Liver (tissue), 9 donors: Measurements from ENCODE around the gene MLX. TPM values are rescaled to one million over a fixed set of nuclear protein-coding genes. Genes with fewer than 3 reads are reported as not detected.

Experiments used
- DNase-seq: peaks from one replicate; pipeline ENCODE4 v3.0.0-alpha.2; 2017; ENCODE audit warnings: low spot score
- H3K27ac ChIP-seq, 2 donors: one replicate each; pipeline ENCODE4 v1.7.0; 2013; ENCODE audit warnings: inconsistent platforms in 2 of 2, low read length in 2 of 2, control low read depth in 1 of 2, low read depth in 1 of 2, mild to moderate bottlenecking in 1 of 2
- H3K27me3 ChIP-seq, 4 donors: one replicate each; pipeline versions ENCODE4 v1.6.1 to v1.7.0; 2013; ENCODE audit warnings: low read length in 3 of 4, inconsistent platforms in 1 of 4, mild to moderate bottlenecking in 1 of 4, moderate library complexity in 1 of 4; ENCODE audit not compliant: control insufficient read depth in 4 of 4, insufficient read depth in 4 of 4
- H3K36me3 ChIP-seq, 4 donors: one replicate each; pipeline versions ENCODE4 v1.6.1 to v1.7.0; 2013; ENCODE audit warnings: low read length in 3 of 4, mild to moderate bottlenecking in 3 of 4, low read depth in 1 of 4, moderate library complexity in 1 of 4; ENCODE audit not compliant: control insufficient read depth in 4 of 4, insufficient read depth in 3 of 4
- H3K4me1 ChIP-seq, 4 donors: one replicate each; pipeline versions ENCODE4 v1.6.1 to v1.7.0; 2013; ENCODE audit warnings: low read length in 3 of 4, mild to moderate bottlenecking in 3 of 4, moderate library complexity in 1 of 4; ENCODE audit not compliant: control insufficient read depth in 4 of 4, insufficient read depth in 4 of 4
- H3K4me3 ChIP-seq, 3 donors: one replicate each; pipeline versions ENCODE4 v1.6.1 to v1.7.0; 2013; ENCODE audit warnings: low read length in 3 of 3, control low read depth in 1 of 3, low read depth in 1 of 3, mild to moderate bottlenecking in 1 of 3
- H3K9ac ChIP-seq, 2 donors: one replicate each; pipeline ENCODE4 v1.7.0; 2013; ENCODE audit warnings: low read length in 2 of 2, mild to moderate bottlenecking in 2 of 2, moderate library complexity in 2 of 2, control low read depth in 1 of 2, low read depth in 1 of 2
- H3K9me3 ChIP-seq, 4 donors: one replicate each; pipeline versions ENCODE4 v1.6.1 to v1.7.0; 2013; ENCODE audit warnings: low read length in 3 of 4; ENCODE audit not compliant: control insufficient read depth in 4 of 4
- EGR1 ChIP-seq, 2 donors: IDR thresholded peaks; 2 replicates each; pipeline ENCODE4 v1.6.1; 2016 to 2018; ENCODE audit warnings: antibody characterized with exemption in 2 of 2, low read depth in 2 of 2
- FOXA1 ChIP-seq: IDR thresholded peaks from 2 replicates; pipeline ENCODE4 v1.6.1; 2016; ENCODE audit warnings: antibody characterized with exemption
- FOXA2 ChIP-seq: IDR thresholded peaks from 2 replicates; pipeline ENCODE4 v1.6.1; 2016; ENCODE audit warnings: antibody characterized with exemption
- GABPA ChIP-seq, 2 donors: IDR thresholded peaks in 1 of 2; conservative IDR thresholded peaks in 1 of 2; 2 replicates each; pipeline ENCODE4 v1.6.1; 2016; ENCODE audit warnings: antibody characterized with exemption in 2 of 2, mild to moderate bottlenecking in 1 of 2, moderate library complexity in 1 of 2
- HNF4A ChIP-seq, 2 donors: conservative IDR thresholded peaks; 2 replicates each; pipeline ENCODE4 v1.6.1; 2016; ENCODE audit warnings: antibody characterized with exemption in 2 of 2, mild to moderate bottlenecking in 2 of 2
- HNF4G ChIP-seq: IDR thresholded peaks from 2 replicates; pipeline ENCODE4 v1.6.1; 2016; ENCODE audit warnings: antibody characterized with exemption
- JUND ChIP-seq, 2 donors: IDR thresholded peaks; 2 replicates each; pipeline ENCODE4 v1.6.1; 2016; ENCODE audit warnings: antibody characterized with exemption in 2 of 2
- MAX ChIP-seq: IDR thresholded peaks from 2 replicates; pipeline ENCODE4 v1.6.1; 2016; ENCODE audit warnings: antibody characterized with exemption
- NR2F2 ChIP-seq: IDR thresholded peaks from 2 replicates; pipeline ENCODE4 v1.6.1; 2016; ENCODE audit warnings: antibody characterized with exemption
- RAD21 ChIP-seq, 2 donors: IDR thresholded peaks; 2 replicates each; pipeline ENCODE4 v1.6.1; 2016; ENCODE audit warnings: antibody characterized with exemption in 2 of 2, mild to moderate bottlenecking in 2 of 2
- REST ChIP-seq: IDR thresholded peaks from 2 replicates; pipeline ENCODE4 v1.6.1; 2016; ENCODE audit warnings: antibody characterized with exemption, mild to moderate bottlenecking
- RXRA ChIP-seq, 2 donors: IDR thresholded peaks; 2 replicates each; pipeline ENCODE4 v1.6.1; 2017 to 2018; ENCODE audit warnings: antibody characterized with exemption in 2 of 2, mild to moderate bottlenecking in 1 of 2
- SP1 ChIP-seq: IDR thresholded peaks from 2 replicates; pipeline ENCODE4 v1.6.1; 2018; ENCODE audit warnings: antibody characterized with exemption, mild to moderate bottlenecking
- TAF1 ChIP-seq: conservative IDR thresholded peaks from 2 replicates; pipeline ENCODE4 v1.6.1; 2016; ENCODE audit warnings: antibody characterized with exemption, mild to moderate bottlenecking
- YY1 ChIP-seq: IDR thresholded peaks from 2 replicates; pipeline ENCODE4 v1.6.1; 2016; ENCODE audit warnings: antibody characterized with exemption, mild to moderate bottlenecking
- WGBS: extraction: QIAGEN DNeasy Blood & Tissue Kit; methylation state at CpG from one replicate; pipeline ENCODE4 v1.1.7; 2013; 5-methylcytosine and 5-hydroxymethylcytosine counted together
- polyA plus RNA-seq, 2 donors: library from polyadenylated mRNA; stranded (reverse) in 1 of 2; unstranded in 1 of 2; fragments of 200-250 nt in 1 of 2; fragments of >200 nt in 1 of 2; fragmentation: Nextera tagmentation in 1 of 2; extraction: Ambion mirVana in 1 of 2; gene quantifications; one replicate each; pipeline versions ENCODE4 v1.2.1 to v1.2.3, GENCODE V29; 2013 to 2015
- total RNA-seq, 2 donors: library from RNA; depleted of rRNA; stranded (reverse); fragments of >200 nt; gene quantifications; one replicate each; pipeline ENCODE4 v1.2.3, GENCODE V29; 2014
- TF ChIP-seq, protein P1 (sequence below): IDR thresholded peaks from 2 replicates; pipeline ENCODE4 v1.6.1; 2016; ENCODE audit warnings: antibody characterized with exemption
- TF ChIP-seq, protein P2 (sequence below): IDR thresholded peaks from 2 replicates; pipeline ENCODE4 v1.6.1; 2016; ENCODE audit warnings: antibody characterized with exemption
- TF ChIP-seq, protein P3 (sequence below): fragments of 150-350 bp; IDR thresholded peaks from 2 replicates; pipeline ENCODE4 v1.5.1; 2017; ENCODE audit warnings: improper control_type of control experiment, low read depth, low read length; ENCODE audit not compliant: missing input control
- donor health status: healthy.
- donor health status: healthy.
- donor health status: healthy.
- donor health status: healthy.
- donor health status: healthy.

MLX gene
- total and polyA plus RNA-seq, 4 donors: 19.4 to 40.0 (median 32.1) TPM

DNA sequence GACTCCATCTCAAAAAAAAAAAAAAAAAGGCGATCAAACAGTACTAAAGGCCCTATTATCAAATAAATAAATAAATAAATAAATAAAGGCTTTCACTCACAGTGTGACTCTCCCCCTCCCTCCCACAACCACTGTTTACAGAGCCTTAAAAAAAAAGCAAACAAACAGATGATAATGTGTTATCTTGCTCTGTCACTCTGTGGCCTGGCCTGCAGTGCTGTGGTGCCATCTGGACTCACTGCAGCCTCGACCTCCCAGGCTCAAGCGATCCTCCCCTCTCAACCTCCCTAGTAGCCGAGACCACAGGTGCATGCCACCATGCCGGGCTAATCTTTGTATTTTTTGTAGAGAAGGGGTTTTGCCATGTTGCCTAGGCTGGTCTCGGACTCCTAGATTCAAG lies 39.0 kb upstream of the MLX start:
- TF ChIP-seq HNF4G (no peak), SP1 (no peak), JUND (IDR thresholded peaks at IDR 0.05) (no peak), HNF4A (conservative IDR thresholded peaks at IDR 0.05) (peak in 1 of 2 donors; percentile 22)
- TF ChIP-seq, protein P1, sequence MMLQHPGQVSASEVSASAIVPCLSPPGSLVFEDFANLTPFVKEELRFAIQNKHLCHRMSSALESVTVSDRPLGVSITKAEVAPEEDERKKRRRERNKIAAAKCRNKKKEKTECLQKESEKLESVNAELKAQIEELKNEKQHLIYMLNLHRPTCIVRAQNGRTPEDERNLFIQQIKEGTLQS: no peak
- H3K27ac ChIP-seq: peak overlapping the region; percentile 9 to 15
- no peak overlapping the region for H3K4me3 ChIP-seq
- H3K4me1 ChIP-seq: peaks cover 18 to 45% (median 35%) of the 10 kb centered on the region in 4 donors
- H3K9ac ChIP-seq: no peak overlapping the region
- no peak for DNase-seq
- no peaks in the 10 kb centered on the region for H3K27me3 ChIP-seq
- 69% methylated on average over 6 of the region's 6 CpGs for WGBS
- no peaks in the 10 kb centered on the region for H3K9me3 ChIP-seq
- no peaks in the 10 kb centered on the region for H3K36me3 ChIP-seq

GRCh38 chr17:42529061-42529460 lies 37.8 kb upstream of the MLX start:
- peak overlapping the region in 1 of 2 donors; percentile 38 for H3K27ac ChIP-seq
- H3K9me3 ChIP-seq: no peaks in the 10 kb centered on the region
- 30% methylated on average over 3 of the region's 3 CpGs for WGBS
- no peak for DNase-seq
- no peak overlapping the region for H3K9ac ChIP-seq
- no peaks in the 10 kb centered on the region for H3K36me3 ChIP-seq
- no peaks in the 10 kb centered on the region for H3K27me3 ChIP-seq
- TF ChIP-seq HNF4G (no peak), JUND (IDR thresholded peaks at IDR 0.05) (no peak), TAF1 (no peak), MAX (no peak), YY1 (no peak), HNF4A (conservative IDR thresholded peaks at IDR 0.05) (no peak), EGR1 (IDR thresholded peaks at IDR 0.05; ENCODE audit: low read depth in 2 of 2) (no peak), SP1 (no peak), NR2F2 (no peak), REST (no peak), RXRA (IDR thresholded peaks at IDR 0.05) (no peak), RAD21 (IDR thresholded peaks at IDR 0.05) (no peak), FOXA1 (no peak), GABPA (IDR thresholded peaks at IDR 0.05 in 1 of 2, conservative IDR thresholded peaks at IDR 0.05 in 1 of 2) (no peak), FOXA2 (no peak)
- TF ChIP-seq, protein P1: no peak
- TF ChIP-seq, protein P2, sequence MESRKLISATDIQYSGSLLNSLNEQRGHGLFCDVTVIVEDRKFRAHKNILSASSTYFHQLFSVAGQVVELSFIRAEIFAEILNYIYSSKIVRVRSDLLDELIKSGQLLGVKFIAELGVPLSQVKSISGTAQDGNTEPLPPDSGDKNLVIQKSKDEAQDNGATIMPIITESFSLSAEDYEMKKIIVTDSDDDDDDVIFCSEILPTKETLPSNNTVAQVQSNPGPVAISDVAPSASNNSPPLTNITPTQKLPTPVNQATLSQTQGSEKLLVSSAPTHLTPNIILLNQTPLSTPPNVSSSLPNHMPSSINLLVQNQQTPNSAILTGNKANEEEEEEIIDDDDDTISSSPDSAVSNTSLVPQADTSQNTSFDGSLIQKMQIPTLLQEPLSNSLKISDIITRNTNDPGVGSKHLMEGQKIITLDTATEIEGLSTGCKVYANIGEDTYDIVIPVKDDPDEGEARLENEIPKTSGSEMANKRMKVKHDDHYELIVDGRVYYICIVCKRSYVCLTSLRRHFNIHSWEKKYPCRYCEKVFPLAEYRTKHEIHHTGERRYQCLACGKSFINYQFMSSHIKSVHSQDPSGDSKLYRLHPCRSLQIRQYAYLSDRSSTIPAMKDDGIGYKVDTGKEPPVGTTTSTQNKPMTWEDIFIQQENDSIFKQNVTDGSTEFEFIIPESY: no peak
- TF ChIP-seq, protein P3, sequence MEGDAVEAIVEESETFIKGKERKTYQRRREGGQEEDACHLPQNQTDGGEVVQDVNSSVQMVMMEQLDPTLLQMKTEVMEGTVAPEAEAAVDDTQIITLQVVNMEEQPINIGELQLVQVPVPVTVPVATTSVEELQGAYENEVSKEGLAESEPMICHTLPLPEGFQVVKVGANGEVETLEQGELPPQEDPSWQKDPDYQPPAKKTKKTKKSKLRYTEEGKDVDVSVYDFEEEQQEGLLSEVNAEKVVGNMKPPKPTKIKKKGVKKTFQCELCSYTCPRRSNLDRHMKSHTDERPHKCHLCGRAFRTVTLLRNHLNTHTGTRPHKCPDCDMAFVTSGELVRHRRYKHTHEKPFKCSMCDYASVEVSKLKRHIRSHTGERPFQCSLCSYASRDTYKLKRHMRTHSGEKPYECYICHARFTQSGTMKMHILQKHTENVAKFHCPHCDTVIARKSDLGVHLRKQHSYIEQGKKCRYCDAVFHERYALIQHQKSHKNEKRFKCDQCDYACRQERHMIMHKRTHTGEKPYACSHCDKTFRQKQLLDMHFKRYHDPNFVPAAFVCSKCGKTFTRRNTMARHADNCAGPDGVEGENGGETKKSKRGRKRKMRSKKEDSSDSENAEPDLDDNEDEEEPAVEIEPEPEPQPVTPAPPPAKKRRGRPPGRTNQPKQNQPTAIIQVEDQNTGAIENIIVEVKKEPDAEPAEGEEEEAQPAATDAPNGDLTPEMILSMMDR: no peak
- no peak overlapping the region for H3K4me3 ChIP-seq
- peaks cover 18 to 45% (median 34%) of the 10 kb centered on the region in 4 donors for H3K4me1 ChIP-seq
